GM18951 (cell line): ENCODE results near the gene ZDHHC8.

ENCODE experiments used
- POLR2A ChIP-seq: IDR thresholded peaks from 4 replicates; pipeline ENCODE4 v1.6.1; 2011; ENCODE audit warnings: mild to moderate bottlenecking; ENCODE audit not compliant: insufficient read length, insufficient read depth; ENCODE audit errors: extremely low read depth
- in situ Hi-C: fragments of 300-500 bp; cut with MboI; formaldehyde crosslinking; loops from one replicate; pipeline ENCODE4 v1.12.0; 2022; ENCODE audit warnings: low sequenced_read_pairs, mixed read lengths, inconsistent platforms; ENCODE audit not compliant: unreplicated experiment

ZDHHC8 gene

GRCh38 chr22:20196094-20196842, 64.7 kb downstream of the ZDHHC8 start:
- TF ChIP-seq POLR2A = no peak
- in situ Hi-C loops = no loop called here
